Spinal cord (tissue), 10 donors: ENCODE data around the gene PPP3CA. TPM values are rescaled to one million over a fixed set of nuclear protein-coding genes. Genes with fewer than 3 reads are reported as not detected.
"Not testable (repeated sequence)": the region's sequence is repeated elsewhere in the genome, so short reads cannot be mapped to it uniquely, and the experiment has no call there.

ENCODE experiments used
- DNase-seq, 6 donors: peaks; one replicate each; pipeline versions ENCODE4 v3.0.0 to v3.0.0-alpha.2; 2013 to 2015; ENCODE audit warnings: low spot score in 6 of 6, low read depth in 4 of 6
- H3K27ac ChIP-seq: one replicate; pipeline ENCODE4 v1.5.1; 2013; ENCODE audit warnings: low read depth, low read length, control low read depth
- H3K27me3 ChIP-seq: one replicate; pipeline ENCODE4 v1.6.1; 2013; ENCODE audit warnings: low read length; ENCODE audit not compliant: control insufficient read depth, insufficient read depth
- H3K36me3 ChIP-seq: one replicate; pipeline ENCODE4 v1.6.1; 2013; ENCODE audit warnings: low read length; ENCODE audit not compliant: control insufficient read depth, insufficient read depth
- H3K4me1 ChIP-seq: one replicate; pipeline ENCODE4 v1.6.1; 2013; ENCODE audit warnings: low read length; ENCODE audit not compliant: control insufficient read depth, insufficient read depth
- H3K4me3 ChIP-seq: one replicate; pipeline ENCODE4 v1.5.1; 2013; ENCODE audit warnings: low read depth, low read length, control low read depth
- H3K9me3 ChIP-seq: one replicate; pipeline ENCODE4 v1.6.1; 2013; ENCODE audit warnings: low read length; ENCODE audit not compliant: control insufficient read depth, insufficient read depth
- WGBS: methylation state at CpG from one replicate; pipeline ENCODE4 v1.1.5; 2013; ENCODE audit warnings: missing lambda C conversion rate; ENCODE audit not compliant: insufficient coverage; 5-methylcytosine and 5-hydroxymethylcytosine counted together
- polyA plus RNA-seq, 2 donors: library from polyadenylated mRNA; unstranded; fragments of 120-200 nt; gene quantifications; one replicate each; pipeline ENCODE4 v1.2.1, GENCODE V29; 2013; ENCODE audit not compliant: insufficient read length in 2 of 2
- total RNA-seq, 2 donors: library from RNA; depleted of rRNA in 1 of 2; stranded (reverse); fragments of 120-200 nt in 1 of 2; fragments of >200 nt in 1 of 2; gene quantifications; one replicate each; pipeline versions ENCODE4 v1.2.3 to v1.2.4, GENCODE V29; 2013 to 2014
- donor health status: healthy.

Gene PPP3CA
- total and polyA plus RNA-seq, 4 donors, result 43.9 to 152 (median 105) TPM

DNA sequence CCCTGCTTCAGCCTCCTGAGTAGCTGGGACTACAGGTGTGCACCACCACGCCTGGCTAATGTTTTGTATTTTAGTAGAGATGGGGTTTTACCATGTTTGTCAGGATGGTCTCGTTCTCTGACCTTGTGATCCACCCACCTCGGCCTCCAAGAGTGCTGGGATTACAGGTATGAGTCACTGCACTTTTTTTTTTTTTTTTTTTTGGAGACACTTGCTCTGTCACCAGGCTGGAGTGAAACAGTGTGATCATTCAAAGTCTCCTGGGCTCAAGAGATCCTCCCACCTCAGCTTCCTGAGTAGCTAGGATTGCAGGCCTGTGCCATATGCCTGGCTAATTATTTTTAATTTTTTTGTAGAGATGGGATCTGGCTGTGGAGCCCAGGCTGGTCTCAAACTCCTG lies 338.8 kb downstream of the PPP3CA start:
- DNase-seq, result no peak
- Histone ChIP-seq H3K27ac (no peak overlapping the region), H3K4me1 (no peaks in the 10 kb centered on the region), H3K27me3 (no peaks in the 10 kb centered on the region), H3K36me3 (no peaks in the 10 kb centered on the region), H3K9me3 (no peaks in the 10 kb centered on the region), H3K4me3 (no peak overlapping the region)
- WGBS, result 74% methylated on average over 3 of the region's 3 CpGs

DNA sequence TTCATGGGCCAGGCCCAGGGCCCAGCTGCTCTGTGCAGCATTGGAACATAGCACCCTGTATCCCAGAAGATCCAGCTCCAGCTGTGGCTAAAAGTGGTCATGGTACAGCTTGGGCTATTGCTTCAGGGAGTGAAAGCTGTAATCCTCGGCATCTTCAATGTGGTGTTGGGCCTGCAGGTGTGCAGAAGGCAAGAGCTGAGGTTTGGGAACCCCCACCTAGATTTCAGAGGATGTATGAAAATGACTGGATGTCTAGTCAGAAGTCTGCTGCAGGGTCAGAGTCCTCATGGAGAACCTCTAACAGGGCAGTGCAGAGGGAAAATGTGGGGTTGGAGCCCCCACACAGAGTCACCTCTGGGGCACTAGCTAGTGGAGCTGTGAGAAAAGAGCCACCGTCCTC lies 341.7 kb downstream of the PPP3CA start:
- no peak for DNase-seq
- Histone ChIP-seq H3K36me3 (no peaks in the 10 kb centered on the region), H3K27me3 (no peaks in the 10 kb centered on the region), H3K4me3 (no peak overlapping the region), H3K4me1 (no peaks in the 10 kb centered on the region), H3K27ac (no peak overlapping the region), H3K9me3 (peaks cover 2% of the 10 kb centered on the region)
- 95% methylated on average over 2 of the region's 2 CpGs for WGBS

DNA sequence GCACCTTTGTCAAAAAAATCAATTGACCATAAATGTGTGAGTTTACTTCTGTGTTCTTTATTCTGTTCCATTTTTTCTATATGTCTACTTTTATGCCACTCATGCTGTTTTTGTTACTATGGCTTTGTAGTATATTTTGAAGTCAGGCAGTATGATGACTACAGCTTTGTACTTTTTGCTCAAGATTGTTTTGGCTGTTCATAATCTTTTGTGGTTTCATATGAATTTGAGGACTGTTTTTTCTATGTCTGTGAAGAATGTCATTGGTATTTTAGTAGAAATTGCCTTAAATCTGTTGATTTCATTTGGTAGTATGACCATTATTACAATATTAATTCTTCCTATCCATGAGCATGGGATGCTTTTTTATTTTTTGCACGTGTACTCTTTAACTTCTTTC lies 346.8 kb downstream of the PPP3CA start:
- no peaks in the 10 kb centered on the region for H3K27me3 ChIP-seq
- no peak overlapping the region for H3K4me3 ChIP-seq
- H3K9me3 ChIP-seq, result peaks cover 4% of the 10 kb centered on the region
- H3K4me1 ChIP-seq, result no peaks in the 10 kb centered on the region
- DNase-seq, result no peak
- WGBS, result no CpG with 5 or more reads among the region's 1 CpG
- H3K36me3 ChIP-seq, result no peaks in the 10 kb centered on the region
- H3K27ac ChIP-seq, result no peak overlapping the region

DNA sequence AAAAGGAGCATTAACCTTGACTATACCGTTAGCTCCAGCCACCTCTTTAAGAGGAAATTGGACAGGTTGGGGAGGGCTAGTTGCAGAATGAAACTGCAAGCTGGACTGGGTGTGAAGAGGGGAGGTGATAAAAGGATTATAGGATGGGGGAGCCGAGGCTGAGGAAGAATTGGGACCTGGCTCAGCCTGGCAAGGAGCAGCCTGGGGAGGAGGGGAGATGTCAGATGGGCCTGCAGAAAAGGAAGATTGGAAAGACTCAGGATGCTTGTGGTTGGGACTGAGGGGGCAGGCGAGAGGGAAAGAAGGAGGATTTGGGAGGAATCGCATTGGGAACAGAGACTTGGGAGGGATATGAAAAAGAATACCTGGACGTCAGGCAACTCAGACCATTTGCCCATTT lies 351.7 kb downstream of the PPP3CA start:
- DNase-seq, result no peak
- H3K27me3 ChIP-seq, result no peaks in the 10 kb centered on the region
- H3K36me3 ChIP-seq, result no peaks in the 10 kb centered on the region
- no peak overlapping the region for H3K27ac ChIP-seq
- WGBS, result 91% methylated on average over 4 of the region's 5 CpGs
- peaks cover 2% of the 10 kb centered on the region for H3K9me3 ChIP-seq
- H3K4me1 ChIP-seq, result no peaks in the 10 kb centered on the region
- no peak overlapping the region for H3K4me3 ChIP-seq

DNA sequence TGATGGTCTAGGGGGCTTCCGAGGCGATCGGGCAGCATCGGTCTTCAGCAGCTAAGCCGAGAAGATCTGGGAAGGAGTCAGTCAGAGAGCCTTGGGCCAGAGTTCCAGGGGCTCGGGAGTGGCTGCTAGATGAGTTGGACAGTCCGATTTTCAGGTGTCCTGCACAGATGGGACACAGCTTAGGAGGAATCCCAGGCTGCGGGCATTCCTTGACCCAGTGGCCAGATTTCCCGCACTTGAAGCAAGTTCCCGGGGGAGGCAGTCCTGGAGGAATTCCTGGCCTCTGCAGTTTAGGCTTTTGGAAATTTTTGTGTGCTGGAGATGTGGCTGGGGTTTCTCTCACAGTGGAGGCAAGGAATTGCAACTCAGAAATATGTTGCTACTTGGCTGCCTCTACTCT lies 352.3 kb downstream of the PPP3CA start:
- H3K4me3 ChIP-seq, H3K4me1 ChIP-seq, DNase-seq, H3K27me3 ChIP-seq, H3K27ac ChIP-seq, H3K36me3 ChIP-seq, H3K9me3 ChIP-seq: not testable (repeated sequence)
- 96% methylated on average over 10 of the region's 10 CpGs for WGBS

DNA sequence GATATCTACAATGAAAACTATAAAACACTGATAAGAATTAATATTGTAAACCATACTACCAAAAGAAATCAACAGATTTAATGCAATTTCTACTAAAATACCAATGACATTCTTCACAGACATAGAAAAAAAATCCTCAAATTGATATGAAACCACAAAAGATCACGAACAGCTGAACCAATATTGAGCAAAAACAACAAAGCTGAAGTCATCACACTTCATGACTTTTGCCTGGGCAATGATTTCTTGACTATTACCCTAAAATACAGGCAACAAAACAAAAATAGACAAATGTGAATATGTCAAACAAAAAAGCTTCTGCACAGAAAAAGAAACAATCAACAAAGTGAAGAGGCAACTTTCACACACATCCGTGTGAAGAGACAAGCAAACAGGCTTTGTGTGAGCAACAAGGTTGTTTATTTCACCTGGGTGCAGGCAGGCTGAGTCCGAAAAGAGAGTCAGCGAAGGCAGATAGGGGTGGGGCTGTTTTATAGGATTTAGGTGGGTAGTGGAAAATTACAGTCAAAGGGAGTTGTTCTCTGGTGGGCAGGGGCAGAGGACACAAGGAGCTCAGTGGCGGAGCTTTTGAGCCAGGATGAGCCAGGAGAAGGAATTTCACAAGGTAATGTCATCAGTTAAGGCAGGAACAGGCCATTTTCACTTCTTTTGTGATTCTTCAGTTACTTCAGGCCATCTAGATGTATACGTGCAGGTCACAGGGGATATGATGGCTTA lies 355.8 kb downstream of the PPP3CA start:
- WGBS, result 55% methylated on average over 2 of the region's 6 CpGs
- not testable (repeated sequence) for H3K4me1 ChIP-seq, H3K36me3 ChIP-seq, DNase-seq, H3K4me3 ChIP-seq, H3K9me3 ChIP-seq, H3K27ac ChIP-seq, H3K27me3 ChIP-seq

DNA sequence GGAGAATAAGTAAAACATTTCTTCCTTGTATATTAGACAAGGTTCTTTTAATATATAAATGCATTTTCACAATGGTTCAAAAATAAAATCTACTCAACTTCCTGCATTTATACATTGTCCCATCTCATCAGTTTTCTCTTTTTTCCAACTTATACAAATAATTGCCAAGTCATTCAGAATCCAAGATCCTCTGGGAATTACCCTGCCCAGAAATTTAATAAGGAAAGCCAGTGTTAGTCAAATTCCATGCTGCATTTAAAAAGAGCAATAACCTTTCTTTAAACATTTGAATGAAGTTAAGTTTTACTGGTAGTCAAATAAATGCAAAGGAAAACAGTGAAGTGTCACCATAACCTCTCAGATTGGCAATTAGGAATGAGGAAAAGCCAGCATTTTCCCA lies 357.9 kb downstream of the PPP3CA start:
- H3K27me3 ChIP-seq, result no peaks in the 10 kb centered on the region
- no peak for DNase-seq
- H3K36me3 ChIP-seq, result no peaks in the 10 kb centered on the region
- peaks cover 1% of the 10 kb centered on the region for H3K9me3 ChIP-seq
- H3K27ac ChIP-seq, result no peak overlapping the region
- no peaks in the 10 kb centered on the region for H3K4me1 ChIP-seq
- H3K4me3 ChIP-seq, result no peak overlapping the region

DNA sequence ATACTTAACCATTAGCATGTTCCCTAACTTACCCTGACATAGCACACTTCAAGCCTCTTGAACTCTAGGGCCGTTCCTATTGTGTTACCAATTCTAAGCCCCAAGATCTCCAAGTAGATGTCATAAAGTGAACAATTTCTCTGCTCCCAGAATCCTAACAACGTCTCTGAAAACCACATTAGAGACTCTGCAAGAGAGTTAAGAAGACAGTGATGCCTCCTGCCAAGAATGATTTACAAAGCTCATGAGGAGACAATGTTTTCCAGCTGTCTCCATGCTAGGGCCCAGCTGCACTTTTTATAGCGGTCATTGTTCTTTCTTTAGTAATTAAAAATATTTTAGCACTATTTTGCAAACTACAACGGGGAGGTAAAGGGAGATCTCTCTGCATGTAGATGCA lies 358.4 kb downstream of the PPP3CA start:
- WGBS, result 25% methylated on average over 2 of the region's 4 CpGs
- H3K27ac ChIP-seq, result no peak overlapping the region

DNA sequence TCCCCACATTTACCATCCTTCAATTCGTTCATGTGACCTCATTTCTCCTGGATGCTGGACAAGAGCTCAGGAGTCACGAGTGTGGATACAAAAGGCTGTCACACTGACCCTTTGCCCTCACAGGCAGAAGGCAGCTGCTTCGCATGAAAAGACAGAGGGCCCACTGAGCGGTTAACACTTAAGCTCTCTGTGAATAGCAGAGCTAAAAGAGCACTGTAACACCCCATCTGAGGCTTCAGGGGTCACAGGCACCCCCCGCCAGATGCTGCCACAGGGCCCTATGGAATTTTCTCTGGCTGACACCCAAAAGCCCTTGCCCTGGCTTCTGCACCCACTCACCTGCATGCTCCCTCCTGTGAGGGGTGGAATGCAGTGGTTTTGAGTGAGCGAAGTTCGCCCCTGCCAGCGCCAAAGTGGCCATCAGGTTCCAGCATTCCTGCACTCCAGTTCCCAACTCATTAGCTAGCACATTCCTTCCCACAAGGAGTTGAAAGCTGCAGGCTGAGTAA lies 360.9 kb downstream of the PPP3CA start:
- 32% methylated on average over 4 of the region's 8 CpGs for WGBS
- DNase-seq, result peak in 1 of 6 donors; percentile 20
- H3K4me1 ChIP-seq, result no peaks in the 10 kb centered on the region
- H3K9me3 ChIP-seq, result peaks cover 1% of the 10 kb centered on the region
- H3K27ac ChIP-seq, result no peak overlapping the region
- no peaks in the 10 kb centered on the region for H3K36me3 ChIP-seq
- no peak overlapping the region for H3K4me3 ChIP-seq
- H3K27me3 ChIP-seq, result no peaks in the 10 kb centered on the region

More for the DNA sequence above, 358.4 kb downstream of the PPP3CA start:
- no peaks in the 10 kb centered on the region for H3K4me1 ChIP-seq
- H3K9me3 ChIP-seq, result peaks cover 1% of the 10 kb centered on the region
- H3K36me3 ChIP-seq, result no peaks in the 10 kb centered on the region
- DNase-seq, result no peak
- H3K4me3 ChIP-seq, result no peak overlapping the region
- no peaks in the 10 kb centered on the region for H3K27me3 ChIP-seq

DNA sequence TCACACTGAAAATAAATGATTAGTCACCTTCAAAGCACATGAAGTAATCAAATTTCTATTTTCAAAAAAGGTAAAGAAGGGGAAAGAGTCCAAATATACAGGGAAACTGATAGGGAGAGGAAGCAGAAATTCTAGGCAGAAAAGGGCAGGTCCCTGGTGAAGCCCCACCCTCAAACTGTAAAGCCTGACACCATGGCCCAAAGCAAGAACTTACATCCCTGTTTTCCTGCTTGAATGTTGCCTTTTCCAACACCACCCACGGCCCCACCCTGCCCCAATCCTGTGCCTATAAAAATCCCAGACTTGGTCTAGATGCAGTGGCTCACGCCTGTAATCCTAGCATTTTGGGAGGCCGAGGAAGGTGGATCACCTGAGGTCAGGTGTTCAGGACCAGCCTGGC lies 361.8 kb downstream of the PPP3CA start:
- Histone ChIP-seq H3K36me3 (no peaks in the 10 kb centered on the region), H3K27me3 (no peaks in the 10 kb centered on the region), H3K27ac (no peak overlapping the region), H3K9me3 (peaks cover 1% of the 10 kb centered on the region), H3K4me3 (no peak overlapping the region), H3K4me1 (no peaks in the 10 kb centered on the region)
- no peak for DNase-seq
- 89% methylated on average over 3 of the region's 3 CpGs for WGBS
